HTR-8/SVneo (cell line): ENCODE measurements around the gene CDC14A.
"Not testable (repeated sequence)": the region's sequence is repeated elsewhere in the genome, so short reads cannot be mapped to it uniquely, and the experiment has no call there.

Experiments used
- DNase-seq: peaks from one replicate; pipeline ENCODE4 v3.0.0; 2011; ENCODE audit warnings: low spot score, mixed read lengths; ENCODE audit not compliant: insufficient read length
- FAIRE-seq: peaks from 2 replicates; lab custom pipeline; 2011; peaks lifted over from hg19 to GRCh38; lab: Jason Lieb, UNC

The CDC14A gene

DNA sequence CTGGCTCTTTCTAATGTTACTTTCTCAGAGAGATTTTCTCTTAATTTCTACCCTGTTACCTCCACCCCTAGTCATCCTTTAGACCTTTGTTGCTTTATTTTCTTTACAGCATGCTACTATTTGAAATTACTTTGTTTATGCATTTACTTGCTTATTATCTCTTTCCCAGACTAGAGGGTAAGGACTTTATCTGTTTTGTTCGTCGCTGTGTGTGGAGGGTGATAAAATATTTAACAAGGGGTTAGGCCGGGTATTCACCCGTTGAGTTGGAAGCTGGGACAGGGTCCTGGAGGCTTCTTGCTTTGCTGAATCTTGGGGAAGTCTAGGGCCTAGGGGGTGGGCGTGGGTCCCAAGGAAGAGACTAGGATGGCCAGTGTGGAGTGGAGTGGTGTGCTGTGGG is 43.6 kb downstream of the CDC14A start:
- no peak for FAIRE-seq
- no peak for DNase-seq

DNA sequence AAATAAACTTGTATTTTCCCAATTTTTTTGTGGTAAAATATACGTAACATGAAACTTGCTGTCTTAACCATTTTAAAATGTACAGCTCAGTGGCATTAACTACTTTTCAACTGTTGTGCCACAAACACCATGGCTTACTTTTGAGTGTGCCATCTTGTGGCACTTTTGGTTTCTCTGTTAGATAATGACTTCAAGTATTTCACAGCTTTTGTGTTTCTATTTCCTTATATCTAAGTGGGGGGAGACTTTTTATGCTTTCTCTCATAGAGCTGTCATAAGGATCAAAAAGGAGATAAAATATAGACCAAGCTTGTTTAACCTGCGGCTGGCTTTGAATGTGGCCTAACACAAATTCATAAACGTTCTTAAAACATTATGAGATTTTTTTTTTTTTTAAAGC is 44.3 kb downstream of the CDC14A start:
- DNase-seq: no peak
- no peak for FAIRE-seq

DNA sequence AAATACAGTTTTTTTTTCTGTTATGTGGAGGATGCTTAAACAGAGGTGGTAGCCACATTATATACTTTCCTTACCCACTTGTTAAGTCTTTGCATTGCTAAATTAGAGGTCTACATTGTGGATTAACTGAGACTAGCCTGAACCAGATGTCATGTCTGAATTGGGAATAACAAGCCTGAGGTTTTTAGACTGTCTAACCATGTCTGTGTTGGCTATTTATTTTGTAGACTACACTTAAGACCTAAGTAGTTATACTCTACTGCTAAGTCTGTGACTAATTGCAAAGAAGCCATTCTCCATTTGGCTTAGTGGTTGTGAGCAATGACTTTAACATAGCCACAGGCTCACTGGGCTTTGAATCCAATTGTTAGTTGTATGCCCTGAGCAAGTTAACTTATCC is 45.4 kb downstream of the CDC14A start:
- DNase-seq (no peak), FAIRE-seq (no peak)

DNA sequence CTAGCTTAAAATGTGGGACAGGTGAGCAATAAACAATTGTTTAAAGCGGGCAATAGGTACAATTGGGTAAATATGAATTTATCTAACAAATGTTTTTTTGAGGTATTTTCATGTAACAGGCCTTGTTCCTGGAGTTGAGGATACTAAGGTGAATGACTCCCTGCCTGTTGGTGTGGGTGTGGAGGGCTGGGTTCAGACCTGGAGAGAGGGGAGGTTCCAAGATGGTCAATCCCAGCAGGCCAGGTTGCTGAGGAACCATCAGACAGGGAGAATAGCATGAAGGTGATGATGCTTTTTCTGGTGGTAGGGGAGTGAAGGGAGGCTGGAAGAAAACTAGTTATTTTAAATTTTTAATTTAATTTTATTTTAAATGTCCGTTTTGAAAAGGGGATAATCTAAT is 46.3 kb downstream of the CDC14A start:
- DNase-seq (no peak), FAIRE-seq (no peak)

DNA sequence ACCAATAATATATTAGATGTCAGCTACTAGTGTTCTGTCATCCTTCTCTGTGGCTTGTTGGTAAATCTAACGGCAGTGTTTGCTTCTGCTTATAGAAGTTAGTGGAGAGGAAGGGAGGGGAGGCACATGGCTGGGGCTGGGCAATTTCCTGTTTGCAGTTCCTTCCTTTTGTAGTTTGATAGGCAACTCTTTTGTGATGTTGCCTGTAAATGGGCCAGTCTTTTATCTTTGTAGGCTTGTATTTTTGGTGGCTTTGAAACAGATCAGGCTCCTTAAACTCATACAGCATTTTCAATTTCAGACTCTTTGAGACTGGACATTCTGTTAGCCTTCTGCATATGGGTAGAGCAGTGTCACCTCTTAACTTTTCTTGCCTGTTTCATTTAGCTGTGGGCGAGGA is 48.1 kb downstream of the CDC14A start:
- DNase-seq (no peak), FAIRE-seq (no peak)

DNA sequence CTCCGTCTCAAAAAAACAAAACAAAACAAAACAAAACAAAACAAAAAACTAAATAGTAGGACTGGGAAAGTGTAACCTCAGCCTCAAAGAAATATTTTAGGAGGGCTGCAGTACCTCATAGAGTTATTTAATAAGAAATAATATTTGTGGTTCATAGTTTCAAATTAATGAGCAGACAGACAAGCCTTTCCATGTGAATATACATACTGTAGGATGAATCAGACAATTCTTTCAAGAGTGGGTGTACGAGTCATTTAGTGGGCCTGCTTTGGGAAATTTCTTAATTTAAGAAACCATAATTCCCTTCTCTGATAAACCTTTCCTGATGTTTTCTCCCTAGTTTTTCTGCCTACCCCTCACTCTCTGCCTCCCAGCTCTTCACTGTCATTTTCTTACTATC is 52.5 kb downstream of the CDC14A start:
- no peak for DNase-seq
- FAIRE-seq: no peak

DNA sequence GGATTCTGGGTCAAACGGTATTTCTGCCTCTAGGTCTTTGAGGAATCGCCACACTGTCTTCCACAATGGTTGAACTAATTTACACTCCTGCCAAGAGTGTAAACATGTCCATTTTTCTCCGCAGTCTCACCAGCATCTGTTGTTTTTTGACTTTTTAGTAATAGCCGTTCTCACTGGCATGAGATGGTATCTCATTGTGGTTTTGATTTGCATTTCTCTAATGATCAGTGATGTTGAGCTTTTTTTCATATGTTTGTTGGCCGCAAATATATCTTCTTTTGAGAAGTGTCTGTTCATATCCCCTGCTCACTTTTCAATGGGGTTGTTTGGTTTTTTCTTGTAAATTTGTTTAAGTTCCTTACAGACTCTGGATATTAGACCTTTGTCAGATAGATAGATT is 53.6 kb downstream of the CDC14A start:
- FAIRE-seq, DNase-seq: not testable (repeated sequence)

DNA sequence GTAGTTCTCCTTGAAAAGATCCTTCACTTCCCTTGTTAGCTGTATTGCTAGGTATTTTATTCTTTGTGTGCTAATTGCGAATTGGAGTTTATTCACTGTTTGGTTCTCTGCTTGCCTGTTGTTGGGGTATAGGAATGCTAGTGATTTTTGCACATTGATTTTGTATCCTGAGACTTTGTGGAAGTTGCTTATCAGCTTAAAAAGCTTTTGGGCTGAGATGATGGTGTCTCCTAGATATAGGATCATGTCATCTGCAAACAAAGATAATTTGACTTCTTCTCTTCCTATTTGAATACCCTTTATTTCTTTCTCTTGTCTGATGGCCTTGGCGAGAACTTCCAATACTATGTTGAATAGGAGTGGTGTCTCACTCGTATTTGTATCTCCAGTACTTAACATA is 55.1 kb downstream of the CDC14A start:
- DNase-seq, FAIRE-seq: not testable (repeated sequence)

DNA sequence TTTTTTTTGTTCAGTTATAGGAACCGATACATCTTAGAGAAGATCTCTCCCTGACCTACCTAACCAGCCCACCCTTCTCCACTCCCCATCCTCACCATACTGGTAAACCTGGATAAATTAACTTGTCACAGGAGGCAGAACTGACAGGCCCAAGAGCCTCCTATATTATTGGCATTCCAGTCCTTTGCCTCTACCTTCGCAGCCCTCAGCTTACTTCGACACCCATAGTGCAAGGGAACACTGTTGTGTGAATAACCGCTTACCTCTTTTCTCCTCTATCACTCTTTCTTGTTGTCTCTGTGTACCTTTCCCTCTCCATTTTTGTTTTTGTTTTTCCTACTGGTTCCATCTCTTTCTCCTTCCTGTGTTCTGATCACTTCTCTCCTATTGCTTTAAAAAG is 58.7 kb downstream of the CDC14A start:
- FAIRE-seq: no peak
- no peak for DNase-seq

DNA sequence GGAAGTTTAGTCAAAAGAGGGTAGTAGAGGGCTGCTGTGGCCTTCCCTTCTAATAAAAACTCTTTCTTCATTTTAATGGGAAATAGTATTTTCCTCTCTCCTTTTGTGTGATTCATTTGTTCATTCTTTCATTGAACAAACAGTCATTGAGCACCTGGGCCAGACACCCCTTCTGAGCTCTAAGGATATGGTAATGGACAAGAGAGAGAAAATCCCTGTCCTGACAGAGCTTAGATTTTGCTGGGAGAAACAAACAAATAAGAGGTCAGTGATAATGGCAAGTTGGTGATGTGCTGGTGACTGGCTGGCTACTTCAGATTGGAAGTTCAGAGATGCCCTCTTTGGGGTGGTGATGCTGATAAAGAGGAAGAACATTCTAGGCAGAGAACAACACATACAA is 59.3 kb downstream of the CDC14A start:
- no peak for FAIRE-seq
- DNase-seq: no peak

DNA sequence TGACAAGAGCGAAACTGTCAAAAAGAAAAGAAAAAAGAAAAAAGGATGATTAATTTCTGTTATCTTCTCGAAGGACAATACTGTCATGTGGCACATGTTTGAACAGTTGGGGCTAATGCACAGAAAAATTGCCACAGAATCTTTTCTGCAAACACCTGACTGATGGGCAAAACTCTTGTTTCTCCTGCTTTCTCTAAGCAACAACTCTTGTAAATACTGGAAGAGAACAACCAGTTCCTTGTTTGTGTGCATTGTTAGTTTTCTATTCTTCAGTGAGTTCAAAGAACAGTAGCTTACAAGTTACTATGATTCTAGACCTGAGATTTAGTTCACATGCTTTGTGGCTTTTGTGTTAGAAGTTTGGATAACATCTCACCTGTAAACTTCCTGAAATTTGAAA is 60.7 kb downstream of the CDC14A start:
- DNase-seq (no peak), FAIRE-seq (no peak)

DNA sequence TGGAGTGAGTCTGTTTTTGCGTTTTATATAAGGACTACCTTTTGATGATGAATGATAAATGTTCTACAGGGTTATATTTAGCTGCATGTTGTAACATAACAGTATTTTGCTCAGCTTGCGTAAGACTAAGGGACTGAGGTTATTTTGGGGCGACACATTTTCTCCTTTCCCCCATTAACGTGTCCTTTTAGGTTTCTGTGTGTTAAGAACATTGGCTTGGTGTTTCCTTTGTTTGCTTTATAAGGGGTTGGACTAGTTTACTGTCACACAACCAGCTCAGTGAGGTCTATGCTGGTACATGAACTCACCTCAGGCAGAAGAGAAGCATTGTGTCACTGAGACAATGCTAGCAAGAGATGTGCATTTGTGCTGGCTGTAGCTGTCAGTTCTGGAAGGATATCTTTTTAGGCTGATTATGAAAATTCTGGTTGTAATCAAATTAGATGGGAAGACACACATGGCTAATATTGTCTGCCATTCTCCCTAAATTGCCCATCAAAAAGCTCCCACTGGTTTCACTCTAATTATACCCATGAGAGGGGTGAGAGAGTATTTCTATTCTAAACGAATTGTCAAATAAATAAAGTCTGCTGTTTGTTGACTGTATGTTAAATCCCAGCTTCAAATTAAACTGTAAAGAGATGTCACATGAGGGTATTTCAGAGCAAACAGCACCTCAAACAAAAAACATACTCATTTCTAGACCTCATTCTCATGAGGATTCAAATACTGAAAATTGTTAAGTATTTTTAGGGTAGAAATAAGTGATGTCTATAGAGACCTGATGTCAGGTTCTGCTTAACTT is 62.6 kb downstream of the CDC14A start:
- DNase-seq: no peak
- FAIRE-seq: no peak

DNA sequence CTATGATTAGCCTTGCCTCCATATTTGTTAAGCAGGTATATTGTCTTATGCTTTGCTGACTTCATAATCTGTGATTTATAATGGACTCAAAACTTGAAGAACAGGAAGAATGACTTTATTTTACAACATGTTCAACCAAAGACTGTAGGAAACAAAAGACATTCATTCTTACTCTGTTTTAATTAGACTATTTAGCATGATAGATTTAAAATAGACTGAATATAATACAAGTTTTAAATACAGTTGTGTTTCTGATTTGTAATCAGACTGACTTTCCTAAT is 63.1 kb downstream of the CDC14A start:
- FAIRE-seq: no peak
- no peak for DNase-seq

DNA sequence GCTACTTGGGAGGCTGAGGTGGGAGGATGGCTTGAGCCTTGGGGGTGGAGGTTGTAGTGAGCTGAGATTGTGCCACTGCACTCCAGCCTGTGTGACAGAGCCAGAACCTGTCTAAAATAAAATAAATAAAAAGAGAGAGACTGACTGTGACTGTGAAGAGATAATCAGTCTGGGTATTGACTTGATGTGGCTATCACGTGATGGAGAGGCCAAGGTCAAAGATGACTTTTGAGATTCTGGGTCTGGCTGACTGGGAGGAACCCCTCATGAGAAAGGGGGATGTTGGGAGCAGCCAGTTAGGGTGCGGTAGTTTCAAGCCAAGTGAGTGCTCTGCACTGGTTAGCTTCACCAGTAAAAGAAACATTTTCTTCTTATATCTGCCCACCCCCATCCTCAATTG is 66.8 kb downstream of the CDC14A start:
- DNase-seq (no peak), FAIRE-seq (no peak)

DNA sequence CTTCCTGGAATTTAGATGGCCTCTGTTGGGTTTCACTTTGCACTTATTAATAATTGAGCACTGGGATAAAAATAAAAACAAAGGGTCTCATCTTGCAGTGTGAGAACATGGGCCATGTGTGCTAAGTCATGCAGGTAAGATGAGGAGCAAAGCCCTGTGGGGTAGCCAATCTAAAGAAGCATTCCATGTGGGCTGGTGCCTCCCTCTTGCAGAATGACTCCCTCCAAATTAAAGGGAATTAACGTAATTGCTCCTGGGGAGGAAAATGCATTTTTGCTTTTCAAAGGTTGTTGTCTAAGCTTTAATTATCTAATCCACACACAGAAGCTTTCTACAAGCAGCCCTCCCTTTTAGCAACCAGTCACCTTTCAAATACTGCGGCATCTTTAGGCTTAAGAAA is 69.8 kb downstream of the CDC14A start:
- FAIRE-seq (no peak), DNase-seq (no peak)

DNA sequence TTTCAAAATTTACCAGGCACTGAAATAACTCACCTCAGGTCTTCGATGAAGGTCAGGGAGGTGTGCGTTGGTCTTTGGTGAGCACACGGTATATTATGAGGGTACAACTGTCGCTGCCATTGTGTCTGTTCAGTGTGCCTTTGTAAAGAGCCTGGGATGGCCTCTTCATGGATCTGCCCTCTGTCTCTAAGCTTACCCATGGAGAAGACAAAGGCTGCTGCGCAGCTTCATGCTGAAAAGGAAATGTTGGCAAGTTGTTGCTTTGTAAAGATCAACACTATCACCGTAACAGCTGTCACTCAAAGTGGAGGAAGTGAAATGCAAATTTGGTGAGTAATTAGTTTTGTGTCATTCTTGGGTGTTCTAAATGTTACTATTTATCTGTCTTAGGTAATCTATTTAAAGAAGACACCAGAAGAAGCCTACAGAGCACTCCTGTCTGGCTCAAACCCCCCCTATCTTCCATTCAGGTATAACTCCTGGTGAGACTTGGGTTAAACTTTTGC is 71.6 kb downstream of the CDC14A start:
- DNase-seq: no peak
- FAIRE-seq: no peak

DNA sequence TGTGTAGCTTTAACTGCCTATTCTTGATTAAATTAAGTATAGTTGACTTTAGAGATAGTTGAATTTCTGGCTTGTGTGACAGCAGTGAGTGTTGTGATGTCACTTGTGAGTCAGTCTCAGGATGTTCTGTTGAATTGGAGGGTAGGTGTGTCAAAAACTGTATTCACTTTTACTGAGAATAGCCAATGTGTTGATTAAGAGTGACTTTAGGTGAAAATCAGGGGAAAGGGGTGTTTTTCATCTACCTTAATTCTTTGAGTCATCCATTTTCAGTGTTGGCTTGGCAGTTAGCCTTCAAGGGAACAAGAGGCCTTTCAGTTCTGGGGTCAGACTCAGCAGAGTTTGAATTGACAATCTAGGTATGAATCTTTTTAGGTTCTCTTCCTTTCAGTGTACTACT is 75.9 kb downstream of the CDC14A start:
- DNase-seq (no peak), FAIRE-seq (no peak)

DNA sequence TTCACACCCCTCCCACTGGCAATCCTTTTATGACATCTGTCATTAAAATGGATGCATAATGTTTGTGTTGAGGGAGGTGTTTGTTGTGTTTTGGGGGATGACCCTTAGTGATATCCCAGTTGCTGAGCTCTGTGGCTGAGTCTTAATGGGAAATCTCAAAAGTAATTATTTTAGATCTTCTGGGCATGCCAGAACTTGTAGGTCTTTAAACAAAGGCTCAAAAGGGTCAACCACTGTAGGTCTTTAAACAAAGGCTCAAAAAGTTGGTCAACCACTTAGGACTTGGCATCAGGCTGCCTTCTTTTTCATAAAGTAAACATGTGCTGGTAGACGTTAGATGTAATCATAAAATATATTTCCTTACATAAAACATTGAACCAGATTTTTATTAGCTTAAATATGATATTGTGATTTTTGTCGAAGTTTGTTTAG is 78.0 kb downstream of the CDC14A start:
- DNase-seq: no peak
- no peak for FAIRE-seq

DNA sequence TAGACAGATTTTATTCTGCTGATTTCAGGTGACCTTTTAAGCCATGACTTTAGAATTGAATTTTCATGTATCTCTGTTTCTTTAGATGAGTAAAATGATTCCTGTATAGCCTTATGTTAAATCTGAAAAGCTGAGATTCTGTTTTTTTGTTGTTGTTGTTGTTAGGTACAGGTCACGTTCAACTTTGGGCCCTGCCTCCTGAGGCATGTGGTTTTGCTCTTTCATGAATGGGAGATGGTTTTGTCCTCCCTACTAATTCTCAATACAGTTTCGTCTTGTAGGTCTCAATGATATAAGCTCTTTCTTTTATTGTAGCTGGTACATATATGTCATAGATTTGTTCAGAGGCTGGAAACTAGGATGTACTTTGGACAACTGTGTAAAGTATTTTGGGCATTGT is 79.6 kb downstream of the CDC14A start:
- DNase-seq (no peak), FAIRE-seq (no peak)

DNA sequence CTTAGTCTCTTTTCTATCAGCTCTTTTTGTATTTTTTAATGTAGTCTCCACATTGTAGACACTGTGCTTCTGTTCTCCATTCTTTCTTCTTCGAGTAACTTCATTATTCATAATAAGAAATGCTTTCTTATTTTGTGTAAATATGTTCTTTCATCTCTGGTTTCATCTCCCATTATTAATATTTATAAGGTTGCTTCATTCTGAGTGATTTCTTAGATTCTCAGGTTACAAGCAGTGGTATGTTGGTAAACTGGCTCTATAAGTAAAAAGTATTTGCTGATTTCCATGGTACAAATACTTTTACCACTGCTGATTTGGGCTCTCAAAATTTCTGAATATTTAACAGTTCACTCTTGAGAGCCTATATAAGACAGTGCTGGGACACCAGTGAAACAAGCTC is 81.3 kb downstream of the CDC14A start:
- no peak for FAIRE-seq

DNA sequence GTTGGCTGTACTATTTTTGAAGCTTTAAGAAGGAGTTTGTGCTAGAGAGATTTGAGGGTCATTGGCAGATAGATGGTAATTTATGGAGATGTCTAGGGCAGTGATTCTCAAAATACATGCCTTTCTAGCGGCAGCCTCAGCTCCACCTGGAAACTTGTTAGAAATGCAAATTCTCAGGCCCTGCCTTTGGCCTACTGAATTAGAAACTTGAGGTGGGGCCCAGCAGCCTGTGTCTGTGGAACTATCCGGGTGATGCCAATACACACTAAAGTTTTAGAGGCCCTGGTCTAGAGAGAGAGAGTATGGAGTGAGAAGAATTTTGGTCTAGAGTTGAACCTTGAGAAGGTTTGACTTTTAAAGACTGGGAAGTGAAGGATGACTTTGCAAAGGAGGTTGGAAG is 82.5 kb downstream of the CDC14A start:
- DNase-seq (no peak), FAIRE-seq (no peak)

More for the DNA sequence above, 81.3 kb downstream of the CDC14A start:
- DNase-seq: no peak

DNA sequence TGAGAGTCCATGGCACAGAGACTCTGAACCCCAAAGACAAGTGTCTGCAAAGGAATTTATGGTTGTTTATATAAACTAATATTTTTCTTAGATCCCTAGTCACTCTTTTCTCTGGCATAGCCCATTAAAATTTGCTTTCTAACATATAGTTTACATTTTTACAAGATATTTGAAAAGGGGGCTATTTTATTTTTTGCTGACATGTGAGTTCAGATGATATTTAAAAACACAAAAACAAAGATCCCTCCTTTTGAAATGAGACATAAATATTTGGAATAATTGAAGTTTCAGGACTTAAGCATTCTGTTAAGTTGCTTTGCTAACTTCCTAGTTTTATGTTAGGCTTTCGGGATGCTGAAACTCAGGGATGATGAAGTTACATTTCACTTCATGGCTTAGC is 86.1 kb downstream of the CDC14A start:
- no peak for FAIRE-seq
- no peak for DNase-seq
